NOMO-1 (cell line): ENCODE data around the gene RPS13.
A peak's percentile ranks its signal among the peaks of the same experiment; 100 is the strongest.
"Not testable (repeated sequence)": the region's sequence is repeated elsewhere in the genome, so short reads cannot be mapped to it uniquely, and the experiment has no call there.

Experiments used
- DNase-seq, 2 experiments: peaks; one replicate each; lab custom pipeline; 2025; ENCODE audit not compliant: unreplicated experiment in 2 of 2; lab: John Stamatoyannopoulos, UW

The RPS13 gene

GRCh38 chr11:17077520-17078401, at the start of gene RPS13:
Gene RPS13, minus strand, starts transcription at chr11:17077667. Its CDS starts 26 bp downstream, at chr11:17077641.
- peak; percentile 94 to 96 for DNase-seq

GRCh38 chr11:17121981-17122380, 44.5 kb upstream of the RPS13 start:
- no peak for DNase-seq

GRCh38 chr11:17117262-17117661, 39.8 kb upstream of the RPS13 start:
- no peak for DNase-seq

- DNase-seq = no peak
Measured at GRCh38 chr11:17116117-17116516, 38.6 kb upstream of the RPS13 start.

- DNase-seq = not testable (repeated sequence)
Measured at GRCh38 chr11:17107745-17108144, 30.3 kb upstream of the RPS13 start.

- not testable (repeated sequence) for DNase-seq
Measured at GRCh38 chr11:17105404-17106040, 28.1 kb upstream of the RPS13 start.

- peak in 1 of 2 experiments; percentile 2 for DNase-seq
Measured at GRCh38 chr11:17102462-17102861, 25.0 kb upstream of the RPS13 start.

GRCh38 chr11:17098658-17099057, 21.2 kb upstream of the RPS13 start:
- peak in 1 of 2 experiments; percentile 34 for DNase-seq

- peak; percentile 34 to 68 for DNase-seq
Measured at GRCh38 chr11:17098038-17098437, 20.6 kb upstream of the RPS13 start.

GRCh38 chr11:17085976-17086375, 8.5 kb upstream of the RPS13 start:
- not testable (repeated sequence) for DNase-seq

- DNase-seq = peak in 1 of 2 experiments; percentile 21
Measured at GRCh38 chr11:17077240-17077519, 287 bp downstream of the RPS13 start.

- DNase-seq = peak; percentile 8 to 14
Measured at GRCh38 chr11:17076517-17077239, 789 bp downstream of the RPS13 start.

- DNase-seq = no peak
Measured at GRCh38 chr11:17075506-17075905, 2.0 kb downstream of the RPS13 start.

GRCh38 chr11:17073370-17074027, 4.0 kb downstream of the RPS13 start:
- DNase-seq = no peak

- no peak for DNase-seq
Measured at GRCh38 chr11:17067417-17067816, 10.1 kb downstream of the RPS13 start.

- no peak for DNase-seq
Measured at GRCh38 chr11:17066691-17067090, 10.8 kb downstream of the RPS13 start.

GRCh38 chr11:17063171-17064002, 14.1 kb downstream of the RPS13 start:
- peak in 1 of 2 experiments; percentile 14 for DNase-seq

GRCh38 chr11:17051146-17051545, 26.3 kb downstream of the RPS13 start:
- DNase-seq = not testable (repeated sequence)

GRCh38 chr11:17048491-17048890, 29.0 kb downstream of the RPS13 start:
- not testable (repeated sequence) for DNase-seq

GRCh38 chr11:17046690-17047089, 30.8 kb downstream of the RPS13 start:
- DNase-seq = no peak
